ENCODE measurements around the gene HDAC5.

DNA sequence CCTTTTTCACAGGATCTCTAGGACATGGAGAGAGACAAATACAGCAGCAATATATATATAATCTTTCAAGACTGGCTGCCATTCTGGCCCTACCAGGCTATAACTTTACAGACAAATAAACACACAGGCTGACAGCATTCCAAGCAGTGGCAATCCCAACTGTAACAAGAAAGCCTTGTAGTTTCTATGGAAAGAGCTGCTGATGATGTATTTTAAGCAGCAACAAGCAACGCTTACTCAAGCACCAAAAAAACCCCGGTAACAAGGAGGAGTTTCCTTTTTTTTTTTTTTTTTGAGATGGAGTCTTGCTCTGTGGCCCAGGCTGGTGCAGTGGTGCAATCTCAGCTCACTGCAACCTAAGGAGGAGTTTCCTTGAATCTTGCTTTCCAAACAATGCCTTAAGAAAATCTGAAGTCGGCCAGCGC is 80.2 kb downstream of the HDAC5 start:
- TF ChIP-seq CTCF (IDR thresholded peaks at IDR 0.05; ENCODE audit: low read depth, low read length) (no peak), EZH2phosphoT487 (IDR thresholded peaks at IDR 0.05; ENCODE audit: low read depth) (no peak)

Measured in OCI-LY3 (cell line).